HK-2 (cell line): ENCODE measurements around the gene TLL1.

Experiments
- DNase-seq: peaks from one replicate; pipeline ENCODE4 v3.0.0-alpha.2; 2018; ENCODE audit not compliant: unreplicated experiment

TLL1 gene

DNA sequence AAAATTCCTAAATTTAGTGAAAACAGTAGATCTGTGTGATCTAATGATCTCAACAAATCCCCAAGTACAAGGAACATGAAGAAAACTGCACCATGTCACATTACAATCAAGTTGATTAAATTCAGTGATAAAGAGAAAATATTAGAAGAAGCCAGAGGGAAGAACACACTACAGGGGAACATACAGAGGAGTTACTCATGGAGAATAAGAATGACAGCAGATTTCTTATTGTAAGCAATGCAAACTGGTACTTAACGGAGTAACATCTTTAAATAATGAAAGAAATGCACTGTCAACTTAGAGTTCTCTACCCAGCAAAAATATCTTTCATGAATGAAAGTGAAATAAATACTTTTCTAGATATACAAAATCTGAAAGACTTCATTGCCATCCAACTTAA lies 21.1 kb downstream of the TLL1 start:
- no peak for DNase-seq

DNA sequence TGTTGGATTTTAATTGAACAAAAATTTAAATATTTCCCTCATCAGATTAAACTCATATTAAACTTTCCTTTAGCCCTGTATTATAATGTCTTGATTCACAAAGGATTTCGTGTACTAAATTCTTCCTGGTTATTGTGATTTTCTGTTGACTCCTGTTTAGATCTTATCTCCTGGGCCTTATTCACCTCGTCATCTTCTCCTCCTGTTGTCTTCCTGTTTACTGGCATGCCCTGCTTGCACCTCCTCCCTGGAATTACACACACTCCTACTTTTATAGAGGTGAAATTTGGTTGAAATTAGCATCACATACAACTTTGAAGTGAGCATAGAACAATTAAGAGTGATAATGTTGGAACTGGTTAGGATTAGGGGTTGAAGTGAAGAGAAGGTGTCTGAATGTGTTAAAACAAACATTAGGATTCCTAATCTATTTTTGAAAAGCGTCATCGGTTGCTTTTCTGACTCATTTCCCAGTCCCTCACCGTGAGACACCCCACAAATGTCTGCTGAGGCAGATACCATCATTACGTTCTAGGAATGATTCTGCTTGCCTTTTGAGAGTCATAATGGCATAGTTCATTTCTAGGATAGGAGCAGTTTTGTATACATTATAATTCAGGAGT lies 32.5 kb downstream of the TLL1 start:
- DNase-seq, result no peak

- no peak for DNase-seq
Measured at GRCh38 chr4:165906272-165906671, 33.2 kb downstream of the TLL1 start.

DNA sequence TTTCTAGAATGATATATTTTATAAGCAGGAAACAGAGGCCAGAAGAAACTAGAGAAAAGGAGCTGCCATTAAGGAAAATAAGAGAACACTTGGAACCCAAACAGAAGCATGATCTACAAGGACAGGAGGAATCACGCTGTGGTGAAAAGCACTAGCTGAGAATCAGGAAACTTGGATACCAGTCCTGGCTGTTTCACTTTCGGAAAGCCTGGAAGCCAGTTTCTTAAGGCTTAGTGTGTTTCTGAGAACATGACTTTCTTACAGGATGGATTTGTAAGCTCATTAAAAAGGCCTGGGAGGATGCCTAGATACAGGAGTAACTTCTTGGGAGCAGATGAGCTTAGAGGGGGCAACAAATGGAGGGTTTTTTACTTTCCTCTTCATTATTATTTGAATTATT lies 36.9 kb downstream of the TLL1 start:
- no peak for DNase-seq

- DNase-seq, result no peak
Measured at GRCh38 chr4:165915215-165915614, 42.2 kb downstream of the TLL1 start.

- no peak for DNase-seq
Measured at GRCh38 chr4:165921546-165921945, 48.5 kb downstream of the TLL1 start.

DNA sequence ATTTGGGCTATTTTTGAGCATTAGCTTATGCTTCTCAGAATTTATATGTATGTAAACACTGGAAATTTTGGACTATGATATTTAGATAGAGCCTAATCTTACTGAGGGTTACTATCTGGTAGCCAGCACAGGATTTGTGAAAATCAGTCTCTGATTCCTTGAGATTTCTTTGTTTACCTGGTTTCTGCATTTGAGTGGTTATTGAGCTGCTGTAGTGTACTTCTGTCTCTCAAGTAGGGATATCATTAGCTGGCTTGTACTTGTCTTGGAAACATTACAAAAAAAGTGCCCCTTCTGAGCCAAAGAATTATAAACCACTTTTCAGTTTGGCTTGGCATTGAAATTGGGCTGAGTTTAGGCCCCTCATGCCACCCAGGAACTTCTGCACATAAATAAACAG lies 49.7 kb downstream of the TLL1 start:
- DNase-seq, result no peak

- DNase-seq, result no peak
Measured at GRCh38 chr4:165926307-165926706, 53.3 kb downstream of the TLL1 start.

GRCh38 chr4:165927366-165927765 lies 54.3 kb downstream of the TLL1 start:
- DNase-seq, result no peak

GRCh38 chr4:165927815-165928214 lies 54.8 kb downstream of the TLL1 start:
- no peak for DNase-seq

- no peak for DNase-seq
Measured at GRCh38 chr4:165928601-165929000, 55.6 kb downstream of the TLL1 start.

DNA sequence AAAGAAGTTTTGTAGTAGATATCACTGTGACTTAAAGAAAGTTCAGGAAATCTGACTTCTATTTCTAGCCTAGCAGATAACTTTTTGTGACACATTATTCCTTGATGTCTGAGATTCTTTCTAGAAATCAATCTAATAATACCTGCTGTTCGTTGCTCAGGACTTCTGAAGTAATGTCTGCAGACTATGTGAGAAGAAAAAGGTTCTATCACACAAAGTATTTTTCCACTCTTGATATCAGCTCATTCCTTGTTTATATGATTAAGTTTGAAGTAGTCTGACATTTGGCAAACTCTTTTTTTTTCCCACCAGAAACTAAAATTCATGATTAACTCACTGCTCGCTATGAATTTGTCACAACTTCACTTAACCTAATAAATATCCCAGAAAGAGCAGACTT lies 56.6 kb downstream of the TLL1 start:
- no peak for DNase-seq

GRCh38 chr4:165931741-165932140 lies 58.7 kb downstream of the TLL1 start:
- no peak for DNase-seq

GRCh38 chr4:165944900-165945299 lies 71.9 kb downstream of the TLL1 start:
- DNase-seq, result no peak

DNA sequence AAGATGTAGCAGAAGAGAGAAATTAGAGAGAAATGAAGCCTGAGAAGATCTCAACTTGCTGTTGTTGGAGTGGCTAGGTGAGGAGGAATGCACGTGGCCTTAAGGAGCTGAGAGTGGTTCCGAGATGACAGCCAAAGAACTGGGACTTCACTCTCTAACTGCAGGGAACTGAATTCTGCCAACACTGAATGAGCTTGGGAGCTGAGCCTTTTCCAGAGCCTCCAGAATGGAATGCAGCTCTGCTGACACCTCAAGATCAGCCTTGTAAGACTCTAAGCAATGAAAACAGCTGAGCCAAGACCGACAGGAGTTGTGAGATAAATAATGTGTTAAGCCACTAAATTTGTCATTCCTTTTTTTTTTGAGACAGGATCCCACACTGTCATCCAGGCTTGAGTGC lies 73.0 kb downstream of the TLL1 start:
- DNase-seq, result no peak

DNA sequence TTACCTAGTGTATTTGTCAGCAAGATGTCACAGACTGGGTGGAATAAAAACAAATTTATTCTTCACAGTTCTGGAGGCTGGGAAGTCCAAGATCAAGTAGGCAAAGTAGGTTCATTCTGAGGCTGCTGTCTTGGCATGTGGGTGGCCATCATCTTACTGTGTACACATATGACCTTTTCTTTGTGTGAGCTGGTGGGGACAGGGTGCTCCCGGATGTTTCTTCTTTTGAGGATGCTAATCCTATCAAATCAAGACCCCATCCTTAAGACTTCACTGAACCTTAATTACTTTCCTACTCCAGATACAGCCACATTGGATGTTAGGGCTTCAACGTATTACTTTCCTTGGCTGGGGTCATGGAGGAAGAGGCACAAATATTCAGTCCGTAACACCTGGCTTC lies 74.0 kb downstream of the TLL1 start:
- DNase-seq, result no peak

DNA sequence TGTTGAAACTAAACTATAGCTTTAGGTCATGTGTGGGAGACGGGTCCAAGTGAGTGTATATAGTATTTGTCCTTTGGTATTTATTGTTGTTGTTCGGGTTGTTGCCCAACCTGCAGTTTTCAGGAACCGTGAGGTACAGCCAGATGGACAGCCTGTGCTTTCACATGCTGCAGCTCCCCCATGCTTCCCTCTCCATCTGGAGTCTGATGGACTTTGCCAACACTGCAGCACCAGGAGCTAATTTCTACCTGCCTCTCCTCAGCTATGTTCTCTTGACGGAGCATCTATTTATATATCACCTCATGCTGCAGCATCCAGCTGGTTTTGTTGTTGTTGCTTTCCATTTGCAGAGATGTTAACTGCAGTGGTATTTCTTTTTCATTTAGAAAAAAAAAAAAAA lies 80.1 kb downstream of the TLL1 start:
- no peak for DNase-seq

DNA sequence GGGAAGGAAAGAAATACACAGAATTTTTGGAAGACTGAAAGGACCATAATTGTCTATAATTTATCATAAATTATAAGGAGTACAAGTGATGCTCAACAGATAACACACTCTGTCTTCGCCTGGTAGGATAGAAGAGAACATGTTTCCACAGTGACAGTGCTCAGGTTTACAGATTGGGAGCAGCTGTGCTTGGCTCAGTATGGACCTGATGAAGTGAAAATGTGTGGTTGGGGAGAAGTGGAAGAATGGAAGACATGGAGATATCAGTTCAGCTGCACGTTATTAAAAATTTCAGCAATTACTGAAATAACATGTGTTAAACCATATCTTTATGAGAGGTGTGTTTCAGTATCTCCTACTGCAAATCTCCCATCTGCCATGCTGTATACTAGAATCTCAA lies 90.6 kb downstream of the TLL1 start:
- no peak for DNase-seq

DNA sequence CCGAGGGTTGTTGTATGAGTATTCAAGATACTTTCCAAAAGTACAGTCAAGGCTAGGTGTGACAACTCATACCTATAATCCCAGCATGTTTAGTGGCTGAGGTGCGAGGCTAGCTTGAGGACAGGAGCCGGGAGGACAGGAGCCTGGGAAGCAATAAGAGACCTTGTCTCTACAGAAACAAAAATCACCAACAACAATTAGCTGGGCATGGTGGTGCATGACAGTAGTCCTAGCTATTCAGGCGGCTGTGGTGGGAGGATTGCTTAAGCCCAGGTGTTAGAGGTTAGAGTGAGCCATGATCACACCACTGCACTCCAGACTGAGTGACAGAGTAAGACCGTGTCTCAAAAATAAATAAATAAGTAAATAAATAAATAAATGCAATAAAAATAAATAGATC lies 91.6 kb downstream of the TLL1 start:
- DNase-seq, result no peak

GRCh38 chr4:165965503-165965902 lies 92.5 kb downstream of the TLL1 start:
- no peak for DNase-seq

GRCh38 chr4:165966833-165967232 lies 93.8 kb downstream of the TLL1 start:
- no peak for DNase-seq

GRCh38 chr4:165967486-165967885 lies 94.4 kb downstream of the TLL1 start:
- DNase-seq, result no peak

DNA sequence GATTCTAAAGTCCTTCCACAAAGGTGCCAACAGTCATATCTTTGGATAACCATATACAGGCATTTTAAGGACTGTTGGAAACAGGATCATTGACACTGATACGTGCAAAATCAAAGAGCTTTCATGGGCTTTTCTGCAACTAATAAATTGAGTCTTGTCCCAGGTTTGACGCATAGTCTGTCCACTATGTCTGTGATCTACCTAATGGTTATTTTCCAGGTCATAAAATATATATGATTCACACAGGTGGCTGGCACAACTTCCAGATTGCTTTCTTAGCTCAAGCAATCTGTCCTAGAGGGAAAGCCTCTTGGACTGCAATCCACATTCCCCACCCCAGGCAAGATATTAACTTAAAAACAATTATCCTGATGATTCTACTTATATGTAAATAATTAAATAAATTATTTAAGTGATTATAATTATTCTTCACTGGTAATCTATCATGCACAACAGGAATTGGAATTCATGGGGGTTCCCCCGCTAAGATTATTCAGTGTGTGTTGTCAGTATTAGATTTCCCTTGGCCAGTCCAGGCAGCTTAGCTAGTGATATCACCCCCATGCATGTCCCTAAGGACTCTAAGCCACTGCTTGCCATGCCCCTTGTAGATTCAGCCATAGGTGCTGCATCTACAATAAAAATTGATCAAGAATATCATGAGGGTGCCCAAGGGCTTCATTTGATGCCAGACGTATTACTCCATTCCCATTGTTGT lies 97.8 kb downstream of the TLL1 start:
- no peak for DNase-seq

GRCh38 chr4:165971446-165971845 lies 98.4 kb downstream of the TLL1 start:
- no peak for DNase-seq
